ENCODE measurements around the gene EEF1G. TPM values are rescaled to one million over a fixed set of nuclear protein-coding genes. Genes with fewer than 3 reads are reported as not detected.

EEF1G gene
- total and polyA plus RNA-seq, 2 of the 13 experiments (the other 11 are each of a cell fraction or from before 2014, with no cell fraction given) = 1,787 to 2,144 TPM

DNA sequence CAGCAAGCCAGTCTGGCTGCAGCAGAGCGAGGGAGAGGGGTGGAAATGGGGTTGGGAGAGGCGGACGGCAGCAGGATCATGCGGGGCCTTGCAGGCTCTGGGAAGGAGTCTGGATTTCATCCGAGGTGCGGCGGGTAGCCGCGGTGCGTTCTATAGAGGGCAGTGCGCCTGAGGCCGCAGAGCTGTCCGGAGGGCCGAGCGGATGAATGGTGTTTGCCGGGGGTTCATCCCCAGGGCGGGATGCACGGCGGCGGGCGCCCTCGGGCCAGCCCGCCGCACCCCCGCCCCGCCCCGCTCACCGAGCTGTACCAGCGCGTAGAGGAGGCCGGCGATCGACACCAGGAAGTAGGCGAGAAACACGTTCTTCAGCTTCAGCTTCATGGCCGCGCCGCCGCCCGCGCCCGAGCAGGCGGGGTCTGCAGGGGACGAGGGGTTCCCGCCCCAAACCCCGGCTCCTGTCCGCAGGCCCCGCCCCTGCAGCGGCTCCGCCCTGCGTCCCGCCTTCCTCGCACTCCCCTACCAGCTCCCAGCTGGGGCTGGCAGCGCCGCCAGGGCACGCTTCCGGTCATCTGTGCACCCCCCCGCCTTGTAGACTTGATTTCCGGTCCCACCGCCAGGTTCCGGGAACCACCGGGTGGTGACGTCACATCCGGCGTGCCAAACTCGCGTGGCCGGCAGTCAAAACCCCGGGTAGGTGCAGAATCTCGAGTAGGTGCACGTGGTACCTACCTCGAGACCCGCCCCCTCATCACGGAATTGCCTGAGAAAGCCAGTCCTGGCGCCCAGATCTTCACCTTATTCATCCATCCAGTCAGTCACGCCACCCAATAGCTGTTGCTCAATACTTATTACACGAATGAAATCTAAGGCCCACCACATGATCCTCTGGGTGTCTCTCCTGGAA is 48.1 kb upstream of the EEF1G start, which contains the start of gene B3GAT3 (continued):
- TF ChIP-seq NFE2L2 (IDR thresholded peaks at IDR 0.05; ENCODE audit: low read length) (no peak), NPAS2 (CRISPR knock-in tag; IDR thresholded peaks at IDR 0.05; ENCODE audit: borderline replicate concordance) (no peak), ZNF274 (CRISPR knock-in tag; IDR thresholded peaks at IDR 0.05) (peak; percentile 88), ATM (IDR thresholded peaks at IDR 0.05; ENCODE audit: borderline replicate concordance) (no peak), ZNF709 (CRISPR knock-in tag; IDR thresholded peaks at IDR 0.05) (peak; percentile 63; the same call in 1 of the 2 replicates), ZMAT3 (CRISPR knock-in tag; conservative IDR thresholded peaks at IDR 0.05) (peak; percentile 90), BRD4 (CRISPR knock-in tag; IDR thresholded peaks at IDR 0.05) (no peak), TAF1 (CRISPR knock-in tag; IDR thresholded peaks at IDR 0.05) (peak; percentile 62), ZNF569 (CRISPR knock-in tag; IDR thresholded peaks at IDR 0.05; ENCODE audit: borderline replicate concordance) (no peak), YEATS4 (CRISPR knock-in tag; IDR thresholded peaks at IDR 0.05; ENCODE audit: borderline replicate concordance) (peak; percentile 79; the same call in 1 of the 2 replicates), ZNF790 (CRISPR knock-in tag; IDR thresholded peaks at IDR 0.05; ENCODE audit: borderline replicate concordance) (peak; percentile 0; the same call in 1 of the 2 replicates), ZNF121 (CRISPR knock-in tag; IDR thresholded peaks at IDR 0.05) (no peak), ZNF879 (CRISPR knock-in tag; IDR thresholded peaks at IDR 0.05) (no peak), KAT8 (CRISPR knock-in tag; IDR thresholded peaks at IDR 0.05) (peak; percentile 97), SP4 (CRISPR knock-in tag; IDR thresholded peaks at IDR 0.05) (peak; percentile 92), FOXJ3 (CRISPR knock-in tag; IDR thresholded peaks at IDR 0.05; ENCODE audit: borderline replicate concordance) (no peak), ZFP36L2 (CRISPR knock-in tag; IDR thresholded peaks at IDR 0.05) (peak; percentile 90; the same call in 1 of the 2 replicates), HNF4A (CRISPR knock-in tag; IDR thresholded peaks at IDR 0.05) (peak; percentile 22; the same call in 1 of the 2 replicates), FLYWCH1 (CRISPR knock-in tag; IDR thresholded peaks at IDR 0.05) (no peak)
- TF ChIP-seq, protein P1, sequence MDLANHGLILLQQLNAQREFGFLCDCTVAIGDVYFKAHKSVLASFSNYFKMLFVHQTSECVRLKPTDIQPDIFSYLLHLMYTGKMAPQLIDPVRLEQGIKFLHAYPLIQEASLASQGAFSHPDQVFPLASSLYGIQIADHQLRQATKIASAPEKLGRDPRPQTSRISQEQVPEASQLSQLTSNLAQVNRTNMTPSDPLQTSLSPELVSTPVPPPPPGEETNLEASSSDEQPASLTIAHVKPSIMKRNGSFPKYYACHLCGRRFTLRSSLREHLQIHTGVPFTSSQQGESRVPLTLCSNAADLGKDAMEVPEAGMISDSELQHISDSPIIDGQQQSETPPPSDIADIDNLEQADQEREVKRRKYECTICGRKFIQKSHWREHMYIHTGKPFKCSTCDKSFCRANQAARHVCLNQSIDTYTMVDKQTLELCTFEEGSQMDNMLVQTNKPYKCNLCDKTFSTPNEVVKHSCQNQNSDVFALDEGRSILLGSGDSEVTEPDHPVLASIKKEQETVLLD (CRISPR knock-in tag; IDR thresholded peaks at IDR 0.05; ENCODE audit: low read depth) = peak; percentile 85
- TF ChIP-seq, protein P2, sequence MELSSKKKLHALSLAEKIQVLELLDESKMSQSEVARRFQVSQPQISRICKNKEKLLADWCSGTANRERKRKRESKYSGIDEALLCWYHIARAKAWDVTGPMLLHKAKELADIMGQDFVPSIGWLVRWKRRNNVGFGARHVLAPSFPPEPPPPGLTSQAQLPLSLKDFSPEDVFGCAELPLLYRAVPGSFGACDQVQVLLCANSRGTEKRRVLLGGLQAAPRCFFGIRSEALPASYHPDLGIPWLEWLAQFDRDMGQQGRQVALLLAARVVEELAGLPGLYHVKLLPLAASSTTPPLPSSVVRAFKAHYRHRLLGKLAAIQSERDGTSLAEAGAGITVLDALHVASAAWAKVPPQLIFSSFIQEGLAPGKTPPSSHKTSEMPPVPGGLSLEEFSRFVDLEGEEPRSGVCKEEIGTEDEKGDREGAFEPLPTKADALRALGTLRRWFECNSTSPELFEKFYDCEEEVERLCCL (CRISPR knock-in tag; IDR thresholded peaks at IDR 0.05; ENCODE audit: borderline replicate concordance) = no peak
- TF ChIP-seq, protein P3, sequence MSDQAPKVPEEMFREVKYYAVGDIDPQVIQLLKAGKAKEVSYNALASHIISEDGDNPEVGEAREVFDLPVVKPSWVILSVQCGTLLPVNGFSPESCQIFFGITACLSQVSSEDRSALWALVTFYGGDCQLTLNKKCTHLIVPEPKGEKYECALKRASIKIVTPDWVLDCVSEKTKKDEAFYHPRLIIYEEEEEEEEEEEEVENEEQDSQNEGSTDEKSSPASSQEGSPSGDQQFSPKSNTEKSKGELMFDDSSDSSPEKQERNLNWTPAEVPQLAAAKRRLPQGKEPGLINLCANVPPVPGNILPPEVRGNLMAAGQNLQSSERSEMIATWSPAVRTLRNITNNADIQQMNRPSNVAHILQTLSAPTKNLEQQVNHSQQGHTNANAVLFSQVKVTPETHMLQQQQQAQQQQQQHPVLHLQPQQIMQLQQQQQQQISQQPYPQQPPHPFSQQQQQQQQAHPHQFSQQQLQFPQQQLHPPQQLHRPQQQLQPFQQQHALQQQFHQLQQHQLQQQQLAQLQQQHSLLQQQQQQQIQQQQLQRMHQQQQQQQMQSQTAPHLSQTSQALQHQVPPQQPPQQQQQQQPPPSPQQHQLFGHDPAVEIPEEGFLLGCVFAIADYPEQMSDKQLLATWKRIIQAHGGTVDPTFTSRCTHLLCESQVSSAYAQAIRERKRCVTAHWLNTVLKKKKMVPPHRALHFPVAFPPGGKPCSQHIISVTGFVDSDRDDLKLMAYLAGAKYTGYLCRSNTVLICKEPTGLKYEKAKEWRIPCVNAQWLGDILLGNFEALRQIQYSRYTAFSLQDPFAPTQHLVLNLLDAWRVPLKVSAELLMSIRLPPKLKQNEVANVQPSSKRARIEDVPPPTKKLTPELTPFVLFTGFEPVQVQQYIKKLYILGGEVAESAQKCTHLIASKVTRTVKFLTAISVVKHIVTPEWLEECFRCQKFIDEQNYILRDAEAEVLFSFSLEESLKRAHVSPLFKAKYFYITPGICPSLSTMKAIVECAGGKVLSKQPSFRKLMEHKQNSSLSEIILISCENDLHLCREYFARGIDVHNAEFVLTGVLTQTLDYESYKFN (CRISPR knock-in tag; conservative IDR thresholded peaks at IDR 0.05) = peak; percentile 57

Measured in HepG2 (cell line).